ENCODE measurements around the gene KIRREL1.

- TF ChIP-seq CTCF (conservative IDR thresholded peaks at IDR 0.05; ENCODE audit: low read depth in 2 of 2) (no peak), EZH2 (IDR thresholded peaks at IDR 0.05; ENCODE audit: low read depth, unreplicated experiment) (no peak), POLR2AphosphoS5 (IDR thresholded peaks at IDR 0.05; ENCODE audit: low read depth) (no peak), ZNF114 (CRISPR knock-in tag; IDR thresholded peaks at IDR 0.05) (no peak), REST (IDR thresholded peaks at IDR 0.05; ENCODE audit: unreplicated experiment) (no peak), NANOG (IDR thresholded peaks at IDR 0.05; ENCODE audit: borderline replicate concordance) (no peak), CREB1 (CRISPR knock-in tag; IDR thresholded peaks at IDR 0.05; ENCODE audit: low read depth) (no peak), JUNB (IDR thresholded peaks at IDR 0.05; ENCODE audit: unreplicated experiment) (no peak), EZH2phosphoT487 (IDR thresholded peaks at IDR 0.05; ENCODE audit: unreplicated experiment) (no peak), ETS1 (IDR thresholded peaks at IDR 0.05) (no peak), STAT1 (IDR thresholded peaks at IDR 0.05; ENCODE audit: unreplicated experiment) (no peak)
Observed at GRCh38 chr1:157966031-157966537, 27.4 kb upstream of the KIRREL1 start.

Measured in GM23338 (cell line).